GM13976 (cell line): Measurements from ENCODE around the gene CCDC178.

Source experiments
- DNase-seq: peaks from one replicate; pipeline ENCODE4 v3.0.0; 2012; ENCODE audit warnings: low spot score
- in situ Hi-C: fragments of 300-500 bp; cut with MboI; formaldehyde crosslinking; loops from one replicate; pipeline ENCODE4 v1.12.0; 2022; ENCODE audit warnings: low sequenced_read_pairs, mixed read lengths, inconsistent platforms; ENCODE audit not compliant: unreplicated experiment
- TF ChIP-seq, protein P1 (sequence below): IDR thresholded peaks from 2 replicates; pipeline ENCODE4 v1.5.1; 2012; ENCODE audit warnings: borderline replicate concordance, mild to moderate bottlenecking; ENCODE audit not compliant: insufficient read depth; ENCODE audit errors: extremely low read depth, missing control alignments, control extremely low read depth

The CCDC178 gene

DNA sequence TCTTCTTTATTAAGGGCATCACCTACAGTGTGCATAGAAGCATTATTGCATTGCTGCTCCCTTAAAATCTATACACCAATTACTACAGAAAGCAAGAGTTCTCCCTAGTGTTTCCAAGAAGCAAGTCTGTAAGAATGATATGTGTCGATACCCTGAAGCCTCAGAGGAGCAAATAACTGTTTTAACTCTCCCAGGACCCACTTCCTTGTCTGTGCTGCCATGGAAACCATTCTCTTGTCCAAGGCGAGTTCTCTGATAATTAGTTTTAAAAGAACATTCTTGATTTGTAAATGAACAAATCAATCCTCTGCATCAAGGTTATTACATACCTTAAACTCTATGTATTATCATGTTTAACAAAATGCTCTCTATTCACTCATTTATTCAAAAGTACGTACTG lies 340.9 kb downstream of the CCDC178 start:
- TF ChIP-seq, protein P1, sequence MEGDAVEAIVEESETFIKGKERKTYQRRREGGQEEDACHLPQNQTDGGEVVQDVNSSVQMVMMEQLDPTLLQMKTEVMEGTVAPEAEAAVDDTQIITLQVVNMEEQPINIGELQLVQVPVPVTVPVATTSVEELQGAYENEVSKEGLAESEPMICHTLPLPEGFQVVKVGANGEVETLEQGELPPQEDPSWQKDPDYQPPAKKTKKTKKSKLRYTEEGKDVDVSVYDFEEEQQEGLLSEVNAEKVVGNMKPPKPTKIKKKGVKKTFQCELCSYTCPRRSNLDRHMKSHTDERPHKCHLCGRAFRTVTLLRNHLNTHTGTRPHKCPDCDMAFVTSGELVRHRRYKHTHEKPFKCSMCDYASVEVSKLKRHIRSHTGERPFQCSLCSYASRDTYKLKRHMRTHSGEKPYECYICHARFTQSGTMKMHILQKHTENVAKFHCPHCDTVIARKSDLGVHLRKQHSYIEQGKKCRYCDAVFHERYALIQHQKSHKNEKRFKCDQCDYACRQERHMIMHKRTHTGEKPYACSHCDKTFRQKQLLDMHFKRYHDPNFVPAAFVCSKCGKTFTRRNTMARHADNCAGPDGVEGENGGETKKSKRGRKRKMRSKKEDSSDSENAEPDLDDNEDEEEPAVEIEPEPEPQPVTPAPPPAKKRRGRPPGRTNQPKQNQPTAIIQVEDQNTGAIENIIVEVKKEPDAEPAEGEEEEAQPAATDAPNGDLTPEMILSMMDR = no peak
- DNase-seq = no peak
- in situ Hi-C loops = no loop called here

- TF ChIP-seq, protein P1 = no peak
- DNase-seq = no peak
- in situ Hi-C loops = no loop called here
Observed at GRCh38 chr18:33097126-33097525, 343.4 kb downstream of the CCDC178 start.

- in situ Hi-C loops = no loop called here
- no peak for DNase-seq
- TF ChIP-seq, protein P1 = no peak
Observed at GRCh38 chr18:33090461-33090860, 350.1 kb downstream of the CCDC178 start.

DNA sequence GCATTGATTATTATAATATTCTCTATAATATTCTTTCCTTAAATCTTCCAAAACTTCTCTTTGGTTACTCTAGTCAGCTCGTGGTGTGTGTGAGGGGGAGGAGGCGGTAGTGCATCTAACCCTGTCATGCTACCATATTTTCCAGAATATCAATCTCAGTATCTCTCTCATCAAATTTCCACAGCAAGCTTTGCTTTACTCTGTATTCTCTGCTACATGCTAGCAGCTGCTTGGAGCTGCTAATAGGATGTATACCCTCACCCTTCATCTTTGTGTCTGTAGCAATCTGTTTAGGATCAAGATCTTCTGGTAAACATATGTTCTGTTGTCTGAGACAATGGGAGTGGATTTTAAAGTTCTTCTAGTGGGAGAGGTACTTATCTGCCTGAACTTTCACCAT lies 363.9 kb downstream of the CCDC178 start:
- in situ Hi-C loops = no loop called here
- TF ChIP-seq, protein P1 = no peak
- no peak for DNase-seq

- in situ Hi-C loops = no loop called here
- DNase-seq = no peak
- TF ChIP-seq, protein P1 = no peak
Observed at GRCh38 chr18:33074125-33074524, 366.4 kb downstream of the CCDC178 start.

DNA sequence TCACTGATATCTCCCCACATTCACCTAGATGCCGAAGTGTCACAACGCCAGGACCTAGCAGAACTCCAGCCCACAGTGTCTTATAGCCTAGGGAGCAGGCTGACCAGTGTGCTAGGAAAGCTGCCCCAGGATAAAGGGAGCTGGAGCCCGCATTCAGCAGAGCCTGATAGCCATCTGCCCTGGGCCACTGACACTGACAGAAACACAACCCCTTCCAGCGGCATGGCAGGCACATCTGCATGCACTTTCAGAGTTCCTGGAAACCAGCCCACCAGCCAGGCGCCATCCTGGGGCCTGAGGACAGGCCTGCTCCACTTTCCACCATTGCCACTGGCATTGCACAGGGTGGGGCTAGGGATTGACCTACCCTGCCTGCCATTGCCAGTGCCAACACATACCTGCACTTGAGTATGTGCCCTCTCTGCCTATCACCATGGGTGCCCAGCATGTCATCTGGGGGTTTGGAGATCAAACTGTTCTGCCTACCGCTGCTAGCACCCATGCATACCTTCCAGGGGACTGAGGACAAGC lies 377.6 kb downstream of the CCDC178 start:
- in situ Hi-C loops = no loop called here
- TF ChIP-seq, protein P1 = no peak
- DNase-seq = no peak

GRCh38 chr18:33052886-33053285 lies 387.6 kb downstream of the CCDC178 start:
- no peak for DNase-seq
- TF ChIP-seq, protein P1 = no peak
- in situ Hi-C loops = no loop called here
